ENCODE data around the gene EIF4E2. TPM values are rescaled to one million over a fixed set of nuclear protein-coding genes. Genes with fewer than 3 reads are reported as not detected.
A peak's percentile ranks its signal among the peaks of the same experiment; 100 is the strongest.

Gene EIF4E2
- total and polyA plus RNA-seq, 2 of the 13 experiments (the other 11 are each of a cell fraction or from before 2014, with no cell fraction given) = 25.0 to 101 TPM

DNA sequence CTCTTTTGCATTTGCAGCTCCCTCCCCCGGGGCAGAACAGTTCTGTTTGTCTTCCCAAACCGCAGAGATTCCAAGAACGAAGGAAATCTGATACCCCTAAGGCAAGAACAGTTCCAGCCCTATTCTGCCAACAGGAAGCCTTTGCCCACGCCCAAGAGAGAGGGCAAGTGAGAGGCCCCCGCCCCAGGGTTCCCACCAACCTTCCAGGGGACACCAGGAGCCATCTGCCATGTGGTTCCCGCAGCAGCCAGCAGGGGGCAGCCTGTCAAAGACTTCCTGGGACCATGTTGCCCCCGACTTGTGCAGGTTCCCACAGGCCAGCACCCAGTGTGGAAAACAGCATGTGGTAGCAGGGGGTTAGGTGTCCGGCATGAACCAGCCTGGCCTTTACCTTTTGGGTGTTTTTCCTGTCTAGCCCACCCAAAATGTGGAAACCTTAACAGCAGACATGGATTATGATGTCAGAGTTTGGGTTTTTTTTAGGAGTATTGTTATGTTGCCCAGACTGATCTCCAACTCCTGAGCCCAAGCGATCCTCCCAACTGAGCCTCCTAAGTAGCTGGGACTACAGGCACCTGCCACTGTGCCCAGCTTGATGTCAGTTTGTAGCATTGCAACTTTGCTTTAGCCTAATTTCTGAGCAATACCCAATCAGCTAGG lies 61.2 kb downstream of the EIF4E2 start (continued):
- TF ChIP-seq POGZ (CRISPR knock-in tag; IDR thresholded peaks at IDR 0.05) (no peak), RAD51 (IDR thresholded peaks at IDR 0.05; ENCODE audit: borderline replicate concordance) (no peak), NFRKB (IDR thresholded peaks at IDR 0.05) (no peak), ZNF501 (CRISPR knock-in tag; IDR thresholded peaks at IDR 0.05) (0 out of 2 replicates have a peak, but pooled peaks have one; percentile 34), KLF12 (CRISPR knock-in tag; IDR thresholded peaks at IDR 0.05; ENCODE audit: borderline replicate concordance) (no peak), ZNF782 (CRISPR knock-in tag; IDR thresholded peaks at IDR 0.05; ENCODE audit: borderline replicate concordance) (peak; percentile 51; the same call in 1 of the 2 replicates), ZFP90 (CRISPR knock-in tag; IDR thresholded peaks at IDR 0.05; ENCODE audit: borderline replicate concordance) (0 out of 2 replicates have a peak, but pooled peaks have one; percentile 28), ZHX1 (CRISPR knock-in tag; IDR thresholded peaks at IDR 0.05; ENCODE audit: low read depth) (no peak), KDM2A (CRISPR knock-in tag; IDR thresholded peaks at IDR 0.05; ENCODE audit: borderline replicate concordance, low read depth) (0 out of 2 replicates have a peak, but pooled peaks have one; percentile 17), FOXA3 (CRISPR knock-in tag; IDR thresholded peaks at IDR 0.05) (0 out of 2 replicates have a peak, but pooled peaks have one; percentile 20), ZNF350 (CRISPR knock-in tag; IDR thresholded peaks at IDR 0.05; ENCODE audit: borderline replicate concordance, low read depth) (0 out of 2 replicates have a peak, but pooled peaks have one; percentile 15), ZNF331 (CRISPR knock-in tag; IDR thresholded peaks at IDR 0.05) (peak; percentile 33; the same call in 1 of the 2 replicates), GABPA (IDR thresholded peaks at IDR 0.05; ENCODE audit: low read depth, low read length) (no peak), GABPA (CRISPR knock-in tag; IDR thresholded peaks at IDR 0.05; ENCODE audit: low read depth) (peak; percentile 6; the same call in 1 of the 2 replicates), MXD4 (CRISPR knock-in tag; IDR thresholded peaks at IDR 0.05) (no peak), NFE2L1 (CRISPR knock-in tag; IDR thresholded peaks at IDR 0.05; ENCODE audit: borderline replicate concordance) (no peak), MAZ (IDR thresholded peaks at IDR 0.05; ENCODE audit: borderline replicate concordance, low read depth, low read length) (no peak), MAZ (CRISPR knock-in tag; IDR thresholded peaks at IDR 0.05; ENCODE audit: low read depth) (0 out of 2 replicates have a peak, but pooled peaks have one; percentile 26), SALL2 (CRISPR knock-in tag; IDR thresholded peaks at IDR 0.05) (0 out of 2 replicates have a peak, but pooled peaks have one; percentile 31), IRX3 (CRISPR knock-in tag; IDR thresholded peaks at IDR 0.05; ENCODE audit: borderline replicate concordance, low read depth) (no peak), NR2F2 (IDR thresholded peaks at IDR 0.05; ENCODE audit: borderline replicate concordance, low read depth) (no peak), PTBP1 (IDR thresholded peaks at IDR 0.05; ENCODE audit: low read depth, low read length, poor library complexity, severe bottlenecking) (no peak), GPN1 (CRISPR knock-in tag; IDR thresholded peaks at IDR 0.05; ENCODE audit: borderline replicate concordance) (no peak), ETV5 (CRISPR knock-in tag; IDR thresholded peaks at IDR 0.05; ENCODE audit: borderline replicate concordance) (0 out of 2 replicates have a peak, but pooled peaks have one; percentile 19)
- TF ChIP-seq, protein P1, sequence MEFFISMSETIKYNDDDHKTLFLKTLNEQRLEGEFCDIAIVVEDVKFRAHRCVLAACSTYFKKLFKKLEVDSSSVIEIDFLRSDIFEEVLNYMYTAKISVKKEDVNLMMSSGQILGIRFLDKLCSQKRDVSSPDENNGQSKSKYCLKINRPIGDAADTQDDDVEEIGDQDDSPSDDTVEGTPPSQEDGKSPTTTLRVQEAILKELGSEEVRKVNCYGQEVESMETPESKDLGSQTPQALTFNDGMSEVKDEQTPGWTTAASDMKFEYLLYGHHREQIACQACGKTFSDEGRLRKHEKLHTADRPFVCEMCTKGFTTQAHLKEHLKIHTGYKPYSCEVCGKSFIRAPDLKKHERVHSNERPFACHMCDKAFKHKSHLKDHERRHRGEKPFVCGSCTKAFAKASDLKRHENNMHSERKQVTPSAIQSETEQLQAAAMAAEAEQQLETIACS (CRISPR knock-in tag; IDR thresholded peaks at IDR 0.05) = peak; percentile 24; the same call in 1 of the 2 replicates
- TF ChIP-seq, protein P2, sequence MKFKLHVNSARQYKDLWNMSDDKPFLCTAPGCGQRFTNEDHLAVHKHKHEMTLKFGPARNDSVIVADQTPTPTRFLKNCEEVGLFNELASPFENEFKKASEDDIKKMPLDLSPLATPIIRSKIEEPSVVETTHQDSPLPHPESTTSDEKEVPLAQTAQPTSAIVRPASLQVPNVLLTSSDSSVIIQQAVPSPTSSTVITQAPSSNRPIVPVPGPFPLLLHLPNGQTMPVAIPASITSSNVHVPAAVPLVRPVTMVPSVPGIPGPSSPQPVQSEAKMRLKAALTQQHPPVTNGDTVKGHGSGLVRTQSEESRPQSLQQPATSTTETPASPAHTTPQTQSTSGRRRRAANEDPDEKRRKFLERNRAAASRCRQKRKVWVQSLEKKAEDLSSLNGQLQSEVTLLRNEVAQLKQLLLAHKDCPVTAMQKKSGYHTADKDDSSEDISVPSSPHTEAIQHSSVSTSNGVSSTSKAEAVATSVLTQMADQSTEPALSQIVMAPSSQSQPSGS (CRISPR knock-in tag; IDR thresholded peaks at IDR 0.05) = 0 out of 2 replicates have a peak, but pooled peaks have one; percentile 26

Data from HepG2 (cell line).